NCI-H187 treated with DMSO at 0.1 percent for 48 hours (cell line): ENCODE data around the gene ASPSCR1.
"Not testable (repeated sequence)": the region's sequence is repeated elsewhere in the genome, so short reads cannot be mapped to it uniquely, and the experiment has no call there.

Source experiments
- DNase-seq: peaks from one replicate; lab custom pipeline; 2025; lab: John Stamatoyannopoulos, UW

The ASPSCR1 gene

GRCh38 chr17:81941484-81942166, 35.8 kb upstream of the ASPSCR1 start:
- DNase-seq: no peak

- no peak for DNase-seq
Measured at GRCh38 chr17:81942167-81942553, 35.3 kb upstream of the ASPSCR1 start.

- no peak for DNase-seq
Measured at GRCh38 chr17:81944858-81945257, 32.6 kb upstream of the ASPSCR1 start.

- no peak for DNase-seq
Measured at GRCh38 chr17:81947189-81947588, 30.2 kb upstream of the ASPSCR1 start, which contains the start of gene MYADML2. Gene MYADML2 (minus strand): TSS chr17:81947233. CDS start chr17:81941741, 5,492 bp downstream.

GRCh38 chr17:81948635-81949378, 28.6 kb upstream of the ASPSCR1 start:
- DNase-seq: no peak

GRCh38 chr17:81950501-81950900, 26.9 kb upstream of the ASPSCR1 start:
- DNase-seq: no peak

GRCh38 chr17:81951785-81952684, 25.4 kb upstream of the ASPSCR1 start:
- DNase-seq: no peak

- DNase-seq: no peak
Measured at GRCh38 chr17:81952792-81953228, 24.6 kb upstream of the ASPSCR1 start.

GRCh38 chr17:81953443-81953842, 24.0 kb upstream of the ASPSCR1 start:
- DNase-seq: not testable (repeated sequence)

- no peak for DNase-seq
Measured at GRCh38 chr17:81954131-81955057, 23.0 kb upstream of the ASPSCR1 start.

GRCh38 chr17:81955058-81955681, 22.3 kb upstream of the ASPSCR1 start:
- no peak for DNase-seq

GRCh38 chr17:81955756-81956544, 21.5 kb upstream of the ASPSCR1 start:
- DNase-seq: no peak

- no peak for DNase-seq
Measured at GRCh38 chr17:81956607-81957589, 20.5 kb upstream of the ASPSCR1 start.

GRCh38 chr17:81957691-81958432, 19.6 kb upstream of the ASPSCR1 start:
- no peak for DNase-seq

- DNase-seq: no peak
Measured at GRCh38 chr17:81958633-81959342, 18.6 kb upstream of the ASPSCR1 start.

GRCh38 chr17:81959362-81960129, 17.9 kb upstream of the ASPSCR1 start:
- no peak for DNase-seq
